Liver (tissue), 9 donors: ENCODE measurements around the gene MS4A4E. TPM values are rescaled to one million over a fixed set of nuclear protein-coding genes. Genes with fewer than 3 reads are reported as not detected.
A peak's percentile ranks its signal among the peaks of the same experiment; 100 is the strongest.

Source experiments
- DNase-seq: peaks from one replicate; pipeline ENCODE4 v3.0.0-alpha.2; 2017; ENCODE audit warnings: low spot score
- H3K27ac ChIP-seq, 2 donors: one replicate each; pipeline ENCODE4 v1.7.0; 2013; ENCODE audit warnings: inconsistent platforms in 2 of 2, low read length in 2 of 2, control low read depth in 1 of 2, low read depth in 1 of 2, mild to moderate bottlenecking in 1 of 2
- H3K27me3 ChIP-seq, 4 donors: one replicate each; pipeline versions ENCODE4 v1.6.1 to v1.7.0; 2013; ENCODE audit warnings: low read length in 3 of 4, inconsistent platforms in 1 of 4, mild to moderate bottlenecking in 1 of 4, moderate library complexity in 1 of 4; ENCODE audit not compliant: control insufficient read depth in 4 of 4, insufficient read depth in 4 of 4
- H3K36me3 ChIP-seq, 4 donors: one replicate each; pipeline versions ENCODE4 v1.6.1 to v1.7.0; 2013; ENCODE audit warnings: low read length in 3 of 4, mild to moderate bottlenecking in 3 of 4, low read depth in 1 of 4, moderate library complexity in 1 of 4; ENCODE audit not compliant: control insufficient read depth in 4 of 4, insufficient read depth in 3 of 4
- H3K4me1 ChIP-seq, 4 donors: one replicate each; pipeline versions ENCODE4 v1.6.1 to v1.7.0; 2013; ENCODE audit warnings: low read length in 3 of 4, mild to moderate bottlenecking in 3 of 4, moderate library complexity in 1 of 4; ENCODE audit not compliant: control insufficient read depth in 4 of 4, insufficient read depth in 4 of 4
- H3K4me3 ChIP-seq, 3 donors: one replicate each; pipeline versions ENCODE4 v1.6.1 to v1.7.0; 2013; ENCODE audit warnings: low read length in 3 of 3, control low read depth in 1 of 3, low read depth in 1 of 3, mild to moderate bottlenecking in 1 of 3
- H3K9ac ChIP-seq, 2 donors: one replicate each; pipeline ENCODE4 v1.7.0; 2013; ENCODE audit warnings: low read length in 2 of 2, mild to moderate bottlenecking in 2 of 2, moderate library complexity in 2 of 2, control low read depth in 1 of 2, low read depth in 1 of 2
- H3K9me3 ChIP-seq, 4 donors: one replicate each; pipeline versions ENCODE4 v1.6.1 to v1.7.0; 2013; ENCODE audit warnings: low read length in 3 of 4; ENCODE audit not compliant: control insufficient read depth in 4 of 4
- ATF3 ChIP-seq: IDR thresholded peaks from 2 replicates; pipeline ENCODE4 v1.6.1; 2016; ENCODE audit warnings: antibody characterized with exemption
- FOXA1 ChIP-seq: IDR thresholded peaks from 2 replicates; pipeline ENCODE4 v1.6.1; 2016; ENCODE audit warnings: antibody characterized with exemption
- FOXA2 ChIP-seq: IDR thresholded peaks from 2 replicates; pipeline ENCODE4 v1.6.1; 2016; ENCODE audit warnings: antibody characterized with exemption
- GABPA ChIP-seq, 2 donors: IDR thresholded peaks in 1 of 2; conservative IDR thresholded peaks in 1 of 2; 2 replicates each; pipeline ENCODE4 v1.6.1; 2016; ENCODE audit warnings: antibody characterized with exemption in 2 of 2, mild to moderate bottlenecking in 1 of 2, moderate library complexity in 1 of 2
- HNF4A ChIP-seq, 2 donors: conservative IDR thresholded peaks; 2 replicates each; pipeline ENCODE4 v1.6.1; 2016; ENCODE audit warnings: antibody characterized with exemption in 2 of 2, mild to moderate bottlenecking in 2 of 2
- HNF4G ChIP-seq: IDR thresholded peaks from 2 replicates; pipeline ENCODE4 v1.6.1; 2016; ENCODE audit warnings: antibody characterized with exemption
- JUND ChIP-seq, 2 donors: IDR thresholded peaks; 2 replicates each; pipeline ENCODE4 v1.6.1; 2016; ENCODE audit warnings: antibody characterized with exemption in 2 of 2
- MAX ChIP-seq: IDR thresholded peaks from 2 replicates; pipeline ENCODE4 v1.6.1; 2016; ENCODE audit warnings: antibody characterized with exemption
- NR2F2 ChIP-seq: IDR thresholded peaks from 2 replicates; pipeline ENCODE4 v1.6.1; 2016; ENCODE audit warnings: antibody characterized with exemption
- RAD21 ChIP-seq, 2 donors: IDR thresholded peaks; 2 replicates each; pipeline ENCODE4 v1.6.1; 2016; ENCODE audit warnings: antibody characterized with exemption in 2 of 2, mild to moderate bottlenecking in 2 of 2
- REST ChIP-seq: IDR thresholded peaks from 2 replicates; pipeline ENCODE4 v1.6.1; 2016; ENCODE audit warnings: antibody characterized with exemption, mild to moderate bottlenecking
- RXRA ChIP-seq, 2 donors: IDR thresholded peaks; 2 replicates each; pipeline ENCODE4 v1.6.1; 2017 to 2018; ENCODE audit warnings: antibody characterized with exemption in 2 of 2, mild to moderate bottlenecking in 1 of 2
- SP1 ChIP-seq: IDR thresholded peaks from 2 replicates; pipeline ENCODE4 v1.6.1; 2018; ENCODE audit warnings: antibody characterized with exemption, mild to moderate bottlenecking
- TAF1 ChIP-seq: conservative IDR thresholded peaks from 2 replicates; pipeline ENCODE4 v1.6.1; 2016; ENCODE audit warnings: antibody characterized with exemption, mild to moderate bottlenecking
- YY1 ChIP-seq: IDR thresholded peaks from 2 replicates; pipeline ENCODE4 v1.6.1; 2016; ENCODE audit warnings: antibody characterized with exemption, mild to moderate bottlenecking
- WGBS: extraction: QIAGEN DNeasy Blood & Tissue Kit; methylation state at CpG from one replicate; pipeline ENCODE4 v1.1.7; 2013; 5-methylcytosine and 5-hydroxymethylcytosine counted together
- polyA plus RNA-seq, 2 donors: library from polyadenylated mRNA; stranded (reverse) in 1 of 2; unstranded in 1 of 2; fragments of 200-250 nt in 1 of 2; fragments of >200 nt in 1 of 2; fragmentation: Nextera tagmentation in 1 of 2; extraction: Ambion mirVana in 1 of 2; gene quantifications; one replicate each; pipeline versions ENCODE4 v1.2.1 to v1.2.3, GENCODE V29; 2013 to 2015
- total RNA-seq, 2 donors: library from RNA; depleted of rRNA; stranded (reverse); fragments of >200 nt; gene quantifications; one replicate each; pipeline ENCODE4 v1.2.3, GENCODE V29; 2014
- TF ChIP-seq, protein P1 (sequence below): IDR thresholded peaks from 2 replicates; pipeline ENCODE4 v1.6.1; 2016; ENCODE audit warnings: antibody characterized with exemption
- donor health status: healthy.
- donor health status: healthy.
- donor health status: healthy.
- donor health status: healthy.
- donor health status: healthy.

The MS4A4E gene
- total and polyA plus RNA-seq, 4 donors = 0.23 to 2.1 (median 0.78) TPM

- no peak for TF ChIP-seq FOXA1
- TF ChIP-seq JUND (IDR thresholded peaks at IDR 0.05) = no peak
- no peak for TF ChIP-seq ATF3
- Histone ChIP-seq H3K36me3 (no peaks in the 10 kb centered on the region), H3K9ac (no peak within 1 kb of the TSS), H3K4me1 (no peaks in the 10 kb centered on the region), H3K4me3 (peak within 1 kb of the TSS in 1 of 3 donors; percentile 14), H3K9me3 (no peaks in the 10 kb centered on the region), H3K27ac (peak within 1 kb of the TSS; percentile 37 to 54), H3K27me3 (peaks cover 0 to 3% (median 0%) of the 10 kb centered on the region in 4 donors)
- DNase-seq = no peak
- WGBS = 69% methylated on average over 3 of the region's 3 CpGs
These were observed 37.5 kb upstream of the MS4A4E start, which contains the start of gene MS4A4A for GRCh38 chr11:60280412-60280811. Gene MS4A4A, plus strand, starts transcription at chr11:60280666. Its CDS starts 10 bp downstream, at chr11:60280676.

GRCh38 chr11:60274416-60274815 is 31.5 kb upstream of the MS4A4E start:
- DNase-seq = no peak
- peaks cover 0 to 2% (median 0%) of the 10 kb centered on the region in 4 donors for H3K9me3 ChIP-seq
- peaks cover 0 to 3% (median 0%) of the 10 kb centered on the region in 4 donors for H3K27me3 ChIP-seq
- TF ChIP-seq TAF1 (no peak), REST (no peak), JUND (IDR thresholded peaks at IDR 0.05) (no peak), YY1 (no peak), HNF4A (conservative IDR thresholded peaks at IDR 0.05) (no peak), HNF4G (no peak), NR2F2 (no peak), SP1 (no peak), GABPA (IDR thresholded peaks at IDR 0.05 in 1 of 2, conservative IDR thresholded peaks at IDR 0.05 in 1 of 2) (no peak), RXRA (IDR thresholded peaks at IDR 0.05) (no peak), FOXA1 (no peak), RAD21 (IDR thresholded peaks at IDR 0.05) (no peak), FOXA2 (no peak), MAX (no peak), ATF3 (no peak)
- TF ChIP-seq, protein P1, sequence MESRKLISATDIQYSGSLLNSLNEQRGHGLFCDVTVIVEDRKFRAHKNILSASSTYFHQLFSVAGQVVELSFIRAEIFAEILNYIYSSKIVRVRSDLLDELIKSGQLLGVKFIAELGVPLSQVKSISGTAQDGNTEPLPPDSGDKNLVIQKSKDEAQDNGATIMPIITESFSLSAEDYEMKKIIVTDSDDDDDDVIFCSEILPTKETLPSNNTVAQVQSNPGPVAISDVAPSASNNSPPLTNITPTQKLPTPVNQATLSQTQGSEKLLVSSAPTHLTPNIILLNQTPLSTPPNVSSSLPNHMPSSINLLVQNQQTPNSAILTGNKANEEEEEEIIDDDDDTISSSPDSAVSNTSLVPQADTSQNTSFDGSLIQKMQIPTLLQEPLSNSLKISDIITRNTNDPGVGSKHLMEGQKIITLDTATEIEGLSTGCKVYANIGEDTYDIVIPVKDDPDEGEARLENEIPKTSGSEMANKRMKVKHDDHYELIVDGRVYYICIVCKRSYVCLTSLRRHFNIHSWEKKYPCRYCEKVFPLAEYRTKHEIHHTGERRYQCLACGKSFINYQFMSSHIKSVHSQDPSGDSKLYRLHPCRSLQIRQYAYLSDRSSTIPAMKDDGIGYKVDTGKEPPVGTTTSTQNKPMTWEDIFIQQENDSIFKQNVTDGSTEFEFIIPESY = no peak
- no peaks in the 10 kb centered on the region for H3K36me3 ChIP-seq
- no peak overlapping the region for H3K27ac ChIP-seq
- no peak overlapping the region for H3K4me3 ChIP-seq
- no peak overlapping the region for H3K9ac ChIP-seq
- H3K4me1 ChIP-seq = no peaks in the 10 kb centered on the region
